ENCODE results near the gene D2HGDH.

DNA sequence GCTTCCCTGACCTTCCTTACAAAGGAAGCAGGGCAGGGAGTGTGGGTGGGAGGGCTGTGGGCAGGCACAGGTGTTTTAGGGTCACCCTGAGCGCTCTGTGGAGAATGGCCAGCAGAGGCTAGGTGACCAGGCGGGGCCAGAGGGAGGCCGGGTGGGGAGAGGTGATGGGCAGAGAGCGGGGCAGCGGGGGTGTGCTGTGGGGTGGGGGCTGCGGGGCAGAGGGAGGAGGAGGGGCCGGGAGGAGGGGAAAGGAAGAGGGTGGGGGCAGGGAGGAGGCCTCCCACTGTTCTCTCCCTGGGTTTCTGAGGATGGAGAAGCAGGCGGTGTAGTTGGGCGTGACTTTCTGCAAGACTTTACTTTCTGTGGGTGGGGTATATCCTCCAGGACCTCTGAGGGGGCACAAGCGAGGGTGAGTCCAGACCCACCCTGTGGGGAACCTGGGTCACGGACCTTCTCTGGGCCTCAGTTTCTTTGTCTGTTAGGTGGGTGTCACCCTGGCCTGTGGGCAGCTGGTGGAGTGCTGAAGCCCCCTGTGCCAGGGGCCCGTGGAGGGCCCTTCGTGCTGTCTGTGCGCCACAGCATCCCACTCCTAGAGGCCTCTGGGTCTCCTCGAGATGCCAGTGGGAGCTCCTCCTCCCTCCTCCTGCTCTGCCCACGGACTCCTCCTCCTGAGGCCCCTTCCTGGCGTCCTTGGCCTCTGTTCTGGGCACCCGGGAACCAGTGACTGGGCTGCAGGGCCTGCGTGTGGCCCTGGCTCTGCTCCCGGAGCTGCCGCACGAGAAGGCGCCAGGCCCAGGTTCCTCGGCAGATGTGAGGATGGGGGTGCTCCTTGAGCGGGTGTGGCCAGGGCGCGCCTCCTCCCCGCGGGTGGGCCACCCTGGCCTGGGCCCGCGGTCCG lies 68.2 kb downstream of the D2HGDH start:
- TF ChIP-seq, protein P1, sequence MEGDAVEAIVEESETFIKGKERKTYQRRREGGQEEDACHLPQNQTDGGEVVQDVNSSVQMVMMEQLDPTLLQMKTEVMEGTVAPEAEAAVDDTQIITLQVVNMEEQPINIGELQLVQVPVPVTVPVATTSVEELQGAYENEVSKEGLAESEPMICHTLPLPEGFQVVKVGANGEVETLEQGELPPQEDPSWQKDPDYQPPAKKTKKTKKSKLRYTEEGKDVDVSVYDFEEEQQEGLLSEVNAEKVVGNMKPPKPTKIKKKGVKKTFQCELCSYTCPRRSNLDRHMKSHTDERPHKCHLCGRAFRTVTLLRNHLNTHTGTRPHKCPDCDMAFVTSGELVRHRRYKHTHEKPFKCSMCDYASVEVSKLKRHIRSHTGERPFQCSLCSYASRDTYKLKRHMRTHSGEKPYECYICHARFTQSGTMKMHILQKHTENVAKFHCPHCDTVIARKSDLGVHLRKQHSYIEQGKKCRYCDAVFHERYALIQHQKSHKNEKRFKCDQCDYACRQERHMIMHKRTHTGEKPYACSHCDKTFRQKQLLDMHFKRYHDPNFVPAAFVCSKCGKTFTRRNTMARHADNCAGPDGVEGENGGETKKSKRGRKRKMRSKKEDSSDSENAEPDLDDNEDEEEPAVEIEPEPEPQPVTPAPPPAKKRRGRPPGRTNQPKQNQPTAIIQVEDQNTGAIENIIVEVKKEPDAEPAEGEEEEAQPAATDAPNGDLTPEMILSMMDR (IDR thresholded peaks at IDR 0.05) = no peak
- no peak for TF ChIP-seq POLR2A (IDR thresholded peaks at IDR 0.05)

Data from testis (tissue), 2 donors.